Measurements from ENCODE around the gene PXMP4.

Gene PXMP4

GRCh38 chr20:33719989-33720709 lies at the start of gene PXMP4:
TSS of gene PXMP4 (minus strand) at chr20:33720310. CDS start at chr20:33720207, 103 bp downstream.
- Histone ChIP-seq H3K4me3 (peak within 1 kb of the TSS; percentile 89), H3K27ac (no peak within 1 kb of the TSS), H3K9ac (ENCODE audit: insufficient read length) (peak within 1 kb of the TSS; percentile 71), H3K36me3 (ENCODE audit: insufficient read depth, low read length) (no peaks in the 10 kb centered on the region), H3K9me3 (ENCODE audit: low read depth, low read length) (no peaks in the 10 kb centered on the region)
- DNase-seq (ENCODE audit: low read depth, low spot score) = peak; percentile 96
- TF ChIP-seq EZH2 (IDR thresholded peaks at IDR 0.05) (no peak), POLR2AphosphoS5 (IDR thresholded peaks at IDR 0.05; ENCODE audit: borderline replicate concordance, low read depth, low read length) (peak; percentile 69; the same call in 1 of the 2 replicates), FOXP2 (optimal IDR thresholded peaks at IDR 0.05; ENCODE audit: control extremely low read depth, extremely low read length, insufficient read depth) (no peak)

- TF ChIP-seq POLR2AphosphoS5 (IDR thresholded peaks at IDR 0.05; ENCODE audit: borderline replicate concordance, low read depth, low read length) (no peak), EZH2 (IDR thresholded peaks at IDR 0.05) (no peak), FOXP2 (optimal IDR thresholded peaks at IDR 0.05; ENCODE audit: control extremely low read depth, extremely low read length, insufficient read depth) (no peak)
- no peak overlapping the region for H3K9ac ChIP-seq (ENCODE audit: insufficient read length)
- H3K9me3 ChIP-seq (ENCODE audit: low read depth, low read length) = no peaks in the 10 kb centered on the region
- H3K4me3 ChIP-seq = no peak overlapping the region
- H3K27ac ChIP-seq = no peak overlapping the region
- DNase-seq (ENCODE audit: low read depth, low spot score) = no peak
- H3K36me3 ChIP-seq (ENCODE audit: insufficient read depth, low read length) = no peaks in the 10 kb centered on the region
Measured at GRCh38 chr20:33769043-33769442, 48.9 kb upstream of the PXMP4 start.

GRCh38 chr20:33767777-33768138 lies 47.6 kb upstream of the PXMP4 start:
- no peak for DNase-seq (ENCODE audit: low read depth, low spot score)
- no peak for TF ChIP-seq EZH2 (IDR thresholded peaks at IDR 0.05)
- no peak for TF ChIP-seq POLR2AphosphoS5 (IDR thresholded peaks at IDR 0.05; ENCODE audit: borderline replicate concordance, low read depth, low read length)
- no peak for TF ChIP-seq FOXP2 (optimal IDR thresholded peaks at IDR 0.05; ENCODE audit: control extremely low read depth, extremely low read length, insufficient read depth)
- H3K4me3 ChIP-seq = no peak overlapping the region
- no peak overlapping the region for H3K9ac ChIP-seq (ENCODE audit: insufficient read length)
- H3K9me3 ChIP-seq (ENCODE audit: low read depth, low read length) = no peaks in the 10 kb centered on the region
- H3K36me3 ChIP-seq (ENCODE audit: insufficient read depth, low read length) = no peaks in the 10 kb centered on the region
- no peak overlapping the region for H3K27ac ChIP-seq

- Histone ChIP-seq H3K9me3 (ENCODE audit: low read depth, low read length) (no peaks in the 10 kb centered on the region), H3K4me3 (no peak overlapping the region), H3K36me3 (ENCODE audit: insufficient read depth, low read length) (no peaks in the 10 kb centered on the region), H3K9ac (ENCODE audit: insufficient read length) (no peak overlapping the region), H3K27ac (no peak overlapping the region)
- no peak for DNase-seq (ENCODE audit: low read depth, low spot score)
- TF ChIP-seq POLR2AphosphoS5 (IDR thresholded peaks at IDR 0.05; ENCODE audit: borderline replicate concordance, low read depth, low read length) (no peak), FOXP2 (optimal IDR thresholded peaks at IDR 0.05; ENCODE audit: control extremely low read depth, extremely low read length, insufficient read depth) (no peak), EZH2 (IDR thresholded peaks at IDR 0.05) (no peak)
Measured at GRCh38 chr20:33766686-33767085, 46.6 kb upstream of the PXMP4 start.

GRCh38 chr20:33765592-33765991 lies 45.5 kb upstream of the PXMP4 start:
- DNase-seq (ENCODE audit: low read depth, low spot score) = no peak
- Histone ChIP-seq H3K36me3 (ENCODE audit: insufficient read depth, low read length) (no peaks in the 10 kb centered on the region), H3K4me3 (no peak overlapping the region), H3K27ac (no peak overlapping the region), H3K9ac (ENCODE audit: insufficient read length) (no peak overlapping the region), H3K9me3 (ENCODE audit: low read depth, low read length) (no peaks in the 10 kb centered on the region)
- no peak for TF ChIP-seq POLR2AphosphoS5 (IDR thresholded peaks at IDR 0.05; ENCODE audit: borderline replicate concordance, low read depth, low read length)
- TF ChIP-seq FOXP2 (optimal IDR thresholded peaks at IDR 0.05; ENCODE audit: control extremely low read depth, extremely low read length, insufficient read depth) = no peak
- TF ChIP-seq EZH2 (IDR thresholded peaks at IDR 0.05) = no peak

- Histone ChIP-seq H3K9me3 (ENCODE audit: low read depth, low read length) (no peaks in the 10 kb centered on the region), H3K9ac (ENCODE audit: insufficient read length) (no peak overlapping the region), H3K27ac (no peak overlapping the region), H3K36me3 (ENCODE audit: insufficient read depth, low read length) (no peaks in the 10 kb centered on the region), H3K4me3 (no peak overlapping the region)
- DNase-seq (ENCODE audit: low read depth, low spot score) = no peak
- TF ChIP-seq POLR2AphosphoS5 (IDR thresholded peaks at IDR 0.05; ENCODE audit: borderline replicate concordance, low read depth, low read length) = no peak
- TF ChIP-seq FOXP2 (optimal IDR thresholded peaks at IDR 0.05; ENCODE audit: control extremely low read depth, extremely low read length, insufficient read depth) = no peak
- no peak for TF ChIP-seq EZH2 (IDR thresholded peaks at IDR 0.05)
Measured at GRCh38 chr20:33765099-33765498, 45.0 kb upstream of the PXMP4 start.

- H3K9me3 ChIP-seq (ENCODE audit: low read depth, low read length) = no peaks in the 10 kb centered on the region
- no peak for DNase-seq (ENCODE audit: low read depth, low spot score)
Measured at GRCh38 chr20:33761698-33762250, 41.7 kb upstream of the PXMP4 start.

GRCh38 chr20:33757458-33757857 lies 37.3 kb upstream of the PXMP4 start:
- no peak for DNase-seq (ENCODE audit: low read depth, low spot score)
- Histone ChIP-seq H3K27ac (no peak overlapping the region), H3K36me3 (ENCODE audit: insufficient read depth, low read length) (peaks cover 4% of the 10 kb centered on the region; the same call in 1 of the 2 replicates), H3K4me3 (no peak overlapping the region), H3K9me3 (ENCODE audit: low read depth, low read length) (no peaks in the 10 kb centered on the region), H3K9ac (ENCODE audit: insufficient read length) (no peak overlapping the region)
- no peak for TF ChIP-seq EZH2 (IDR thresholded peaks at IDR 0.05)
- TF ChIP-seq FOXP2 (optimal IDR thresholded peaks at IDR 0.05; ENCODE audit: control extremely low read depth, extremely low read length, insufficient read depth) = no peak
- TF ChIP-seq POLR2AphosphoS5 (IDR thresholded peaks at IDR 0.05; ENCODE audit: borderline replicate concordance, low read depth, low read length) = no peak

More at GRCh38 chr20:33761698-33762250, 41.7 kb upstream of the PXMP4 start:
- H3K4me3 ChIP-seq = no peak overlapping the region
- TF ChIP-seq FOXP2 (optimal IDR thresholded peaks at IDR 0.05; ENCODE audit: control extremely low read depth, extremely low read length, insufficient read depth) (no peak), POLR2AphosphoS5 (IDR thresholded peaks at IDR 0.05; ENCODE audit: borderline replicate concordance, low read depth, low read length) (no peak)
- H3K36me3 ChIP-seq (ENCODE audit: insufficient read depth, low read length) = no peaks in the 10 kb centered on the region
- no peak overlapping the region for H3K27ac ChIP-seq
- H3K9ac ChIP-seq (ENCODE audit: insufficient read length) = no peak overlapping the region
